PC-9 (cell line): ENCODE results near the gene OSTC.

Experiments used
- EZH2 ChIP-seq: fragments of 200-600 bp; sonication (generic); IDR thresholded peaks from 2 replicates; pipeline ENCODE4 v1.8.0; 2017; ENCODE audit warnings: antibody characterized with exemption, low read depth
- TF ChIP-seq, protein P1 (sequence below): fragments of 200-600 bp; sonication (generic); conservative IDR thresholded peaks from 2 replicates; pipeline ENCODE4 v1.6.1; 2017; ENCODE audit warnings: mixed run types, antibody characterized with exemption, mild to moderate bottlenecking, moderate library complexity

DNA sequence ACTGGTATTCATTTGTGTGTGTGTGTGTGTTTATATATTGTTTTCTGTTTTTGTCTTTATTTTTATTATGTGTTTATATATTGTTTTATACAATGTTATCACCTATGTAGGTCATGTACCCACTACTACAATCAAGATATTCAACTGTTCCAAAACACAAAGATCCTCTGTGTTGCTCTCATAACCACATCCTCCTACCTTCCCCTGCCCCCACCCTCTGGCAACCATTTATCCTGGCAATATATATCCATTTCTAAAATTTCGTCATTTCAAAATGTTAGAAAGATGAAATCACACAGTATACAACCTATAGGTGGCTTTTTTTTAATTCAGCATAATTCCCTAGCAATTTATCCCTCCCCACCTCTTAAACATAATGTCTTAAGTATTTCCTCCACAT, 48.9 kb upstream of the OSTC start:
- TF ChIP-seq, protein P1, sequence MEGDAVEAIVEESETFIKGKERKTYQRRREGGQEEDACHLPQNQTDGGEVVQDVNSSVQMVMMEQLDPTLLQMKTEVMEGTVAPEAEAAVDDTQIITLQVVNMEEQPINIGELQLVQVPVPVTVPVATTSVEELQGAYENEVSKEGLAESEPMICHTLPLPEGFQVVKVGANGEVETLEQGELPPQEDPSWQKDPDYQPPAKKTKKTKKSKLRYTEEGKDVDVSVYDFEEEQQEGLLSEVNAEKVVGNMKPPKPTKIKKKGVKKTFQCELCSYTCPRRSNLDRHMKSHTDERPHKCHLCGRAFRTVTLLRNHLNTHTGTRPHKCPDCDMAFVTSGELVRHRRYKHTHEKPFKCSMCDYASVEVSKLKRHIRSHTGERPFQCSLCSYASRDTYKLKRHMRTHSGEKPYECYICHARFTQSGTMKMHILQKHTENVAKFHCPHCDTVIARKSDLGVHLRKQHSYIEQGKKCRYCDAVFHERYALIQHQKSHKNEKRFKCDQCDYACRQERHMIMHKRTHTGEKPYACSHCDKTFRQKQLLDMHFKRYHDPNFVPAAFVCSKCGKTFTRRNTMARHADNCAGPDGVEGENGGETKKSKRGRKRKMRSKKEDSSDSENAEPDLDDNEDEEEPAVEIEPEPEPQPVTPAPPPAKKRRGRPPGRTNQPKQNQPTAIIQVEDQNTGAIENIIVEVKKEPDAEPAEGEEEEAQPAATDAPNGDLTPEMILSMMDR: no peak
- no peak for TF ChIP-seq EZH2
